ENCODE results near the gene TTN. TPM values are rescaled to one million over a fixed set of nuclear protein-coding genes. Genes with fewer than 3 reads are reported as not detected.

The TTN gene
- total and polyA plus RNA-seq, 2 of the 8 experiments (the other 6 are each of a cell fraction or from before 2014, with no cell fraction given): 0.30 to 9.7 TPM

GRCh38 chr2:178523596-178524134 is 283.6 kb downstream of the TTN start (continued):
- TF ChIP-seq SUZ12 (IDR thresholded peaks at IDR 0.05; ENCODE audit: low read length) (no peak), RAD21 (IDR thresholded peaks at IDR 0.05 in 1 of 2, conservative IDR thresholded peaks at IDR 0.05 in 1 of 2; ENCODE audit: low read depth in 2 of 2, low read length in 2 of 2) (no peak), YY1 (IDR thresholded peaks at IDR 0.05; ENCODE audit: low read depth, low read length) (no peak), CHD1 (IDR thresholded peaks at IDR 0.05; ENCODE audit: low read depth, low read length) (no peak), EP300 (IDR thresholded peaks at IDR 0.05; ENCODE audit: borderline replicate concordance in 1 of 2, low read depth in 2 of 2, low read length in 2 of 2) (no peak), TEAD4 (IDR thresholded peaks at IDR 0.05; ENCODE audit: low read depth, low read length) (no peak)

All from H1 (cell line).